Mucosa of stomach (tissue), 1 donor: ENCODE results near the gene RBM15B.

ENCODE experiments used
- H3K27me3 ChIP-seq: one replicate; pipeline ENCODE4 v1.7.0; 2013; ENCODE audit warnings: mild to moderate bottlenecking, low read length; ENCODE audit not compliant: control insufficient read depth, insufficient read depth
- H3K36me3 ChIP-seq: one replicate; pipeline ENCODE4 v1.7.0; 2013; ENCODE audit warnings: low read length; ENCODE audit not compliant: control insufficient read depth, insufficient read depth
- H3K4me1 ChIP-seq: one replicate; pipeline ENCODE4 v1.7.0; 2013; ENCODE audit warnings: mild to moderate bottlenecking, low read length; ENCODE audit not compliant: control insufficient read depth, insufficient read depth
- H3K4me3 ChIP-seq: one replicate; pipeline ENCODE4 v1.7.0; 2013; ENCODE audit warnings: low read length
- H3K9ac ChIP-seq: one replicate; pipeline ENCODE4 v1.7.0; 2013; ENCODE audit warnings: mild to moderate bottlenecking, low read length, moderate library complexity
- H3K9me3 ChIP-seq: one replicate; pipeline ENCODE4 v1.7.0; 2013; ENCODE audit warnings: mild to moderate bottlenecking, low read length, moderate library complexity; ENCODE audit not compliant: control insufficient read depth
- donor health status: Pancreatic carcinoma.

The RBM15B gene

DNA sequence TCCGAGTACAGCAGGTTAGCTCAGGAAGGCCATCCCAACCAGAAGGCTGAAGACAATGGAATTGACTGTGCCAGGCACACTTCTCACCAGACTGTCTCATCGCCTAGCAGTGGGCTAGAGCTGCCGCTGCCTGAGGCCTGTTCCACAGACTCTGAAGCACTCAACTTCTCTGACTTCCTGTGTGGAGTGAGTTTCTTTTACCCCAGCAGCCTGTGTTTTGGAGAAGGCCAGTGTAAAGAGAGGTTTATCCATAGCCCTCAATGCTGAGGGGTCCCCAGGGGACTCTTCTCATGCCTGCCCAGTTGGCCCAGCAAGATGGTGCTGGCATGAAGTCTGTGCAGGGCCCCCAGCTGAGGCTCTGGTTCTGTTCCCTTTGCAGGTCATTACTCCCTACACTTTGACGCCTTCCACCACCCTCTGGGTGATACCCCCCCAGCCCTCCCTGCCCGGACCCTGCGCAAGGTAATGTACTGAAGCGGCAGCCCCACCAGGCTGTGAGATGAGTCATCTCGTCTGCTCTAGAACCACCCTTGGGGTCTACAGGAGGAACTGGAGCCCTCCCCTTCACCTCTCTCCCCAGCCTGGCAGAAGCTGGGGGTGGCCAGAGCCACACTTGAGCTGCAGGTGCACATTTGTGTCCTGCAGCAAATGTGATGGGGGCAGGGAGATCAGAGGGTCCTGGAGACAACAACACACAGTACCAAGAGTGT is 11.2 kb upstream of the RBM15B start:
- no peaks in the 10 kb centered on the region for H3K27me3 ChIP-seq
- no peak overlapping the region for H3K4me3 ChIP-seq
- H3K4me1 ChIP-seq = peaks cover 12% of the 10 kb centered on the region
- H3K36me3 ChIP-seq = no peaks in the 10 kb centered on the region
- no peak overlapping the region for H3K9ac ChIP-seq
- no peaks in the 10 kb centered on the region for H3K9me3 ChIP-seq

DNA sequence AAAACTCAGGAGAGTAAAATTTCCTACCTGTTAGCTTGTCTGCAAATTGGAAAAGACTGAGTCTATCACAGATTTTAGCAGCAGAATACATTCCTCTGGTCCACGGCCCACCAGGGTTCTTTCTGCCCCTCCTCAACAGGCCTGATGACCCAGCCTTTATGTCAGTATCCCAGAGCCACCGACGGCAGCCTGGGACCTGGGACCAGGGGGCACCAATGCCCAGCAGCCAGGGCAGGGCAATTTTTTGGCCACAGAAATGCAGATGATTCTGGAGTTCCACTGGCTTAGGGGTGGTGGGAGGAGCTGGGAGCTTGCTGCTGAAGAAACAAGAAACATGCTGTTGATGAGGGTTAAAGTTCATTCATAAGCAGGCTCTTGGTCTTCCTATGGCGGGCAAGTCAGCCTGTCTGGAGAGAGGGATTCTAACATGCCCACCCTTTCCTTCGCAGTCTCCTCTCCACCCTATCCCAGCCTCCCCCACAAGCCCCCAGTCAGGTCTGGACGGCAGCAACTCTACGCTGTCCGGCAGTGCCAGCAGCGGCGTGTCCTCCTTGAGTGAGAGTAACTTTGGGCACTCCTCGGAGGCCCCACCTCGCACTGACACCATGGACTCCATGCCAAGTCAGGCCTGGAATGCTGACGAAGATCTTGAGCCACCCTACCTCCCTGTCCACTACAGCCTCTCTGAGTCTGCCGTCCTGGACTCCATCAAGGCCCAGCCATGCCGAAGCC is 10.3 kb upstream of the RBM15B start:
- Histone ChIP-seq H3K27me3 (no peaks in the 10 kb centered on the region), H3K4me3 (no peak overlapping the region), H3K4me1 (peaks cover 14% of the 10 kb centered on the region), H3K9me3 (no peaks in the 10 kb centered on the region), H3K9ac (no peak overlapping the region), H3K36me3 (no peaks in the 10 kb centered on the region)

DNA sequence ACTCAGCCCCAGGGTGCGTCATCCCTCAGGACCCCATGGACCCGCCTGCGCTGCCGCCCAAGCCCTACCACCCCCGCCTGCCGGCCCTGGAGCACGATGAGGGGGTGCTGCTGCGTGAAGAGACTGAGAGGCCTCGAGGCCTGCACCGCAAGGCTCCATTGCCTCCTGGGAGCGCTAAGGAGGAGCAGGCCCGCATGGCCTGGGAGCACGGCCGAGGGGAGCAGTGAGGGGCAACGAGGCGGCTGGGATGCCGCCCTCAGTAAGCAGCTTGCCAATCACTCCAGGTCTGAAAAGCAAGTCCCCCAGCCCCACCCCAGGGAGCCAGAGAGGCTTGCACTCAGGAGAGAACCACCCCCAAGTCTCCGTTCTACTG is 9.8 kb upstream of the RBM15B start:
- Histone ChIP-seq H3K36me3 (no peaks in the 10 kb centered on the region), H3K9me3 (no peaks in the 10 kb centered on the region)

DNA sequence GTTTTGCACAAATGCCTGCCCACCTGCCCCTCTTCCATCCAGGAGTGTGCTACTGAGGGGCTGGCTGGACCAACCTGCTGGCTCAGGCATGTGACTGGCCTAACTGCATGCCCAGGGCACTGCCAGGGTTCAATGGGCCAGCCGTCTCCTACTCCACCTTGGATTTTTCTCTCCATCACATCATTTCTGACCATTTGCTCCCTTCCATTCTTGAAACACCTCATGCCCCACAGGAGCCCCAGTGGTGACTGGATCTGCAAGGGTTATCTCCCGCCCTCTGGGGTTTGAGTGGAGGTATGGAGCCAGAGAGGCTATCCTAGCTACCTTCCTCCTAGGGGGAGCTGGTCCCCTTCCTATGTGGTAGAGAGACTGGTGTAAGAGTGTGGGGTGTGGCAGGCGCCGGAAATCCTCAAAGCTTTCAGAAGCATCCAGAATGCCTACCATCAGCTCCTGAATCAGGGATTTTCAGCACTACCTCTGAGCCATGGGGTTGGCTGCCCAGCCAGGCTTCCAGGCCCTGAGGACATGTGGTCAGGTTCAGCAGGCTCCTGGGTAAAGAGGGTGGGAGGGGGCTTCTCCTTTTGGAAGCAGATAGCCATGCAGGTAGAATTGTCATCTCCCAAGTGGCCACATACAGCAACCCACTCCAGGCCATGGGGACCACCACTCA is 8.9 kb upstream of the RBM15B start:
- H3K9me3 ChIP-seq = no peaks in the 10 kb centered on the region
- H3K4me3 ChIP-seq = no peak overlapping the region
- no peak overlapping the region for H3K9ac ChIP-seq

More for the DNA sequence above, 9.8 kb upstream of the RBM15B start:
- Histone ChIP-seq H3K4me1 (peaks cover 18% of the 10 kb centered on the region), H3K27me3 (no peaks in the 10 kb centered on the region), H3K9ac (no peak overlapping the region), H3K4me3 (no peak overlapping the region)

DNA sequence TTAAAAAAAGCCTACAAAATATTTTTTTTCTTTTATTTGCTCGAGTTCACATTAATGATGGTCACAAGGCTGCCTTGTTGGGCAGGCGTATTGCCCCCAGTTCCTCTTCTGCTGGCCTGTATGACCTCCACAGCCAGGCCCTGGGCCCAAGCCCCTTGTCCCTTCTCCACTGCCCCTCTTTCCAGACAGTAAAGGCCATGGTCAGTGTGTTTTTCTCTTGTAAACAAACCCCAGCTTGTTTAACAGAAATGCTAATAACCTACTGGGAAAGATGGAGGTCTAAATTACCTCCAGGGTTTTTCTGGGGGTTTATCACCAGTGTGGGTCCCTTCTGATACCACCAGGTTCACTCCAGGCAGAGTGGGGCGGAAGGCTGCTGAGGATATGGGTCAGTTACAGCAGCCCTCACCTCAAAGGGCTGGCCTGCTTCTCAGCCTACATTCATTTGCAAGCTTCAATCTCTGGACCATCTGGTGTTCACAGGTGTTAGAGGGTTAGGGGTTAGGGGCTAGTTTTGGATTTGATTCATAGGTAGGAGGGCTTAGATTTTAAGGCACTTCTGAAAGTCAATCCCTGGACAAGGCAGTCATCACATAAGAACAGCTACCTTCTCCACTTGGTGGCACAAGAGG is 8.0 kb upstream of the RBM15B start:
- Histone ChIP-seq H3K4me1 (peaks cover 33% of the 10 kb centered on the region), H3K27me3 (no peaks in the 10 kb centered on the region), H3K4me3 (no peak overlapping the region), H3K36me3 (no peaks in the 10 kb centered on the region), H3K9me3 (no peaks in the 10 kb centered on the region), H3K9ac (no peak overlapping the region)

More for the DNA sequence above, 8.9 kb upstream of the RBM15B start:
- Histone ChIP-seq H3K4me1 (peaks cover 25% of the 10 kb centered on the region), H3K36me3 (no peaks in the 10 kb centered on the region), H3K27me3 (no peaks in the 10 kb centered on the region)

DNA sequence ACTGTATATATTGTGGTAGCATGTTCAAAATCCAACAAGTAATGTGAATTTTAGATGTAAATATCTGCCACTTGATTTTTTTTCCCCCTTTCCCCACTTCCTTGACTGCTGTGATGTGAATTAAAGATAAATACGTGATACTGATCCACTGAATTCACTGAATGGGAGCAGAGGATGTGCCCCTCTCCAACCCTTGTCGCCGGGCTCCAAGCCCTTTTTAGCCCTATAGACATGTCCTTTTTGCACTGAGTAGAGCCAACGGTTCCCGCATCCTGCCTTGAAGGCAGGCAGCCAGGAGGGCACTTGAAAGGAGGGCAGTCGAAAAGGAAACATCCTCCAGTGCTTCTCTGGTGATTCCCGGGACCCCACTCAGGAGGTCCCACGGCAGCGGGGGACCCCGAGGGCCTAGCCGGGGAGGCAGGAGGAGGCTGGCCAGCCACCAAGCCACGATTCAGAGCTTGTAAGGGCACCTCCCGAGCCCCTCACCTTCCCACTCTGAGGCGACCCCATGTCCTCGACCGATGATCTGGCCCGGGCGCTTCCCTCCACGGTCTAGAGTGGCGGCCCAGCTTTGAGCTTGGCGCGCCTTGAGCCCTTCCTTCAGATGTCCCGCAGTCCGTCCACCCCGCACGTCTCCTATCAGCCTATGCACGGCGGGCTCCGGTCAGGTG is 6.9 kb upstream of the RBM15B start:
- H3K9me3 ChIP-seq = no peaks in the 10 kb centered on the region
- H3K4me3 ChIP-seq = peak overlapping the region; percentile 94
- peak overlapping the region; percentile 98 for H3K9ac ChIP-seq
- H3K4me1 ChIP-seq = peaks cover 44% of the 10 kb centered on the region
- peaks cover 6% of the 10 kb centered on the region for H3K36me3 ChIP-seq
- no peaks in the 10 kb centered on the region for H3K27me3 ChIP-seq

DNA sequence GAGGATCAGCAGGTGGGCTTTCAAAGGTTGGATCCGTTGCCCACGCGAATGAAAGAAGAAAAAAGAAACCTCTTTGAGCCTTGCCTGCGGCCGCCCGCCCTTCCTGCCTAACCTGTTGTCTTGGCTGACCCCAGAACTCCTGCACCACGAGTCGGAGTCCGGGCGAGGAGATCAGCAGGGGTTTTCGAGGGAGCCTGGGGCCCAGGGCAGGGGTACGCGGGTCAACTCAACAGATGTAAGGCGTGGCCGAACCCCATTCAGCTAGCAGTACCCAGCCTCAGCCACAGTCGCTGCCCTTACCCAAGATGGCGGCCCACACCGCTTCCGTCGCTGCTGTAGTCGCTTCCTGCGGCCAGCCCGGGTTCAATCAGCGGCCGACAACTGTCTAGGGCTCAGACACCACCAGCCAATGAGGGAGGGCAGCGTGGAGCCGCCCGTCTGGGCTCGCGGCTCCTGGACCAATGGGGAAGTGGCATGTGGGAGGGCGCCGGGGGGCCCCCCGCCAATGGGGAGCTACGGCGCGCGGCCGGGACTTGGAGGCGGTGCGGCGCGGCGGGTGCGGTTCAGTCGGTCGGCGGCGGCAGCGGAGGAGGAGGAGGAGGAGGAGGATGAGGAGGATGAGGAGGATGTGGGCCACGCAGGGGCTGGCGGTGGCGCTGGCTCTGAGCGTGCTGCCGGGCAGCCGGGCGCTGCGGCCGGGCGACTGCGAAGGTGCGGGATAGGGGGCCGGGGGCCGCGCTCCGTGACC is 6.2 kb upstream of the RBM15B start, which contains the start of gene MANF:
Gene MANF, plus strand, starts transcription at position 566 of the 748 bp plus-strand sequence. Its CDS starts 52 bp downstream, at position 618.
- Histone ChIP-seq H3K36me3 (peaks cover 9% of the 10 kb centered on the region), H3K4me1 (peaks cover 51% of the 10 kb centered on the region), H3K9me3 (no peaks in the 10 kb centered on the region), H3K27me3 (no peaks in the 10 kb centered on the region), H3K4me3 (peak within 1 kb of the TSS; percentile 94), H3K9ac (peak within 1 kb of the TSS; percentile 98)

DNA sequence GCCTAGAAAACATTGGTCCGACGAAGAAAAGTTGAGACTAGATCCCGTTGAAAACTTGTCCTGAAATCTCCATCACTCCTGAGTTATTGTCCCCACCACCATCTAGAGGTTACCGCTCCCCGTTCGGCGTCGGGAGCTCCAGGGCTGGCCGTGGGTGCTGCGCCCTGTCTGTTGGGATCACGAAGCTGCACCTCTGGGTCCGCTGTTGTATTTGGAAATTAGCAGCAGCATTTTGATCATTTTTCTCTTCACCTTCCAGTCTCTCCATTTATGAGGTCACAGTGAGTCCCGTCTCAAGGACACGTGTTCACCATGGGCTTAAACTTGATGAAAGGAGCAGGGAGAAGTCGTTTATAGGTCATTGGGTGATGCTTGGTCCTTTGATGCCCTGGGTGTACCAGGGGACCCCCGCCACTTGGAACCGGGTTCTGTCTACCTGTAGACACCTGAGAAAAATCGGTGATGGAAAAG is 5.4 kb upstream of the RBM15B start:
- Histone ChIP-seq H3K27me3 (no peaks in the 10 kb centered on the region), H3K36me3 (peaks cover 11% of the 10 kb centered on the region), H3K4me1 (peaks cover 59% of the 10 kb centered on the region), H3K9ac (peak overlapping the region; percentile 75), H3K4me3 (peak overlapping the region; percentile 68), H3K9me3 (no peaks in the 10 kb centered on the region)

DNA sequence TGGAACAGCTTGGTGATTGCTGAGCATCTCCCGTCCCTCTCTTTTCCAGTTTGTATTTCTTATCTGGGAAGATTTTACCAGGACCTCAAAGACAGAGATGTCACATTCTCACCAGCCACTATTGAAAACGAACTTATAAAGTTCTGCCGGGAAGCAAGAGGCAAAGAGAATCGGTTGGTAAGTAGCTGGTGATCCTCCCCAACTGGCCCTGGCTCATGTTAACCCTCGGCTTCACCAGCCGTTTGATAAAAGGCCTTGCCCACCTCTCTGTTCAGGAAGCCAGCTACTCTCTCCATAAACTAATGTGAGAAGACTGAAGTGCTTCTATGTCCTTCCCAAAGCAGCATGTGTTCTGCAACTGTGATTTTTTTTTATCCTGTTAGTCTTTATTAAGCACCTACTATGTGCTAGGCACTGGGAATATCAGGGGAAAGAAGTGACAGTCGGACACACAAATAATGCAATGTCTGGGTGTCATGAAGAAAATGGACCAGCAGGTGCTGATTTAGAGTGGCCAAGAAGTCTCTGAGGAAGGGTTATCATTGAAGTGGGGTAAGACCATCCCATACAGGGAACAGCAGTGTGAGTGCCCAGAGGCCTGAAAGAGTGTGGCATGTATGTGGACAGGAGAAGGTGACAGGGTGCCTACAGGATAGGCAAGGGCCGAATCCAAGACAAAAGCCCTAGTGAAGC is 4.8 kb upstream of the RBM15B start:
- H3K4me1 ChIP-seq = peaks cover 61% of the 10 kb centered on the region
- H3K9ac ChIP-seq = peak overlapping the region; percentile 75
- no peaks in the 10 kb centered on the region for H3K9me3 ChIP-seq
- no peaks in the 10 kb centered on the region for H3K27me3 ChIP-seq
- peak overlapping the region; percentile 68 for H3K4me3 ChIP-seq
- H3K36me3 ChIP-seq = peaks cover 11% of the 10 kb centered on the region

DNA sequence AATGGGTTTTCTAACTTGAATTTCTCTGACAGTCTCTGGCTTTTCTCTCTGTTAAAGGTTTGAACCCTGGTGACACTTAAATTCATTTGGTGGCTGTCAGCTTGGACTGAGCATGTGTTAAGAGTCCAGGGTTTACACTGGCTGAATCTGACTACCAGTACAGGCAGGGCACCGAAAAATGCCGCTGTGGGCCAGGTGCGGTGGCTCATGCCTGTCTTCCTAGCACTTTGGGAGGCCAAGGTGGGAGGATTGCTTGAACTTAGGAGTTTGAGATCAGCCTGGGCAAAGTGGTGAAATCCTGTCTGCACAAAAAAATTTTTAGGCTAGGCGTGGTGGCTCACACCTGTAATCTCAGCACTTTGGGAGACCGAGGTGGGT is 4.2 kb upstream of the RBM15B start:
- Histone ChIP-seq H3K9ac (peak overlapping the region; percentile 75), H3K27me3 (no peaks in the 10 kb centered on the region), H3K4me1 (peaks cover 61% of the 10 kb centered on the region), H3K36me3 (peaks cover 11% of the 10 kb centered on the region), H3K9me3 (no peaks in the 10 kb centered on the region), H3K4me3 (peak overlapping the region; percentile 0)
